ENCODE data around the gene HHLA2. TPM values are rescaled to one million over a fixed set of nuclear protein-coding genes. Genes with fewer than 3 reads are reported as not detected.

HHLA2 gene
- total and polyA plus RNA-seq, 8 donors = 0.47 to 3.0 (median 2.4) TPM

GRCh38 chr3:108301695-108302404, 5.5 kb downstream of the HHLA2 start:
- no peak for DNase-seq
- no peak for ATAC-seq
- Histone ChIP-seq H3K4me1 (no peaks in the 10 kb centered on the region), H3K4me3 (no peak overlapping the region), H3K27me3 (no peaks in the 10 kb centered on the region), H3K27ac (no peak overlapping the region), H3K36me3 (no peaks in the 10 kb centered on the region), H3K9me3 (no peaks in the 10 kb centered on the region)
- TF ChIP-seq CTCF (IDR thresholded peaks at IDR 0.05) = no peak
- intact Hi-C loops (cut with DNase I) = no loop called here

GRCh38 chr3:108302570-108302969, 6.2 kb downstream of the HHLA2 start:
- TF ChIP-seq CTCF (IDR thresholded peaks at IDR 0.05) = no peak
- Histone ChIP-seq H3K9me3 (no peaks in the 10 kb centered on the region), H3K27me3 (no peaks in the 10 kb centered on the region), H3K4me1 (no peaks in the 10 kb centered on the region), H3K4me3 (no peak overlapping the region), H3K27ac (no peak overlapping the region), H3K36me3 (no peaks in the 10 kb centered on the region)
- ATAC-seq (no peak), DNase-seq (no peak)
- intact Hi-C loops (cut with DNase I) = no loop called here

- no peak for TF ChIP-seq CTCF (IDR thresholded peaks at IDR 0.05)
- Histone ChIP-seq H3K4me3 (no peak overlapping the region), H3K4me1 (no peaks in the 10 kb centered on the region), H3K27me3 (no peaks in the 10 kb centered on the region), H3K27ac (no peak overlapping the region), H3K36me3 (no peaks in the 10 kb centered on the region), H3K9me3 (no peaks in the 10 kb centered on the region)
- ATAC-seq (peak; percentile 98), DNase-seq (peak in 2 of 4 donors; percentile 64 to 71)
- intact Hi-C loops (cut with DNase I) = no loop called here
Observed at GRCh38 chr3:108305484-108306172, 9.3 kb downstream of the HHLA2 start.

- H3K4me1 ChIP-seq = no peaks in the 10 kb centered on the region
- no peak for TF ChIP-seq CTCF (IDR thresholded peaks at IDR 0.05)
- H3K27ac ChIP-seq = no peak overlapping the region
- DNase-seq (no peak), ATAC-seq (no peak)
- no peaks in the 10 kb centered on the region for H3K36me3 ChIP-seq
- intact Hi-C loops (cut with DNase I) = no loop called here
- no peak overlapping the region for H3K4me3 ChIP-seq
- H3K9me3 ChIP-seq = no peaks in the 10 kb centered on the region
- H3K27me3 ChIP-seq = no peaks in the 10 kb centered on the region
Observed at GRCh38 chr3:108311797-108312196, 15.4 kb downstream of the HHLA2 start.

DNA sequence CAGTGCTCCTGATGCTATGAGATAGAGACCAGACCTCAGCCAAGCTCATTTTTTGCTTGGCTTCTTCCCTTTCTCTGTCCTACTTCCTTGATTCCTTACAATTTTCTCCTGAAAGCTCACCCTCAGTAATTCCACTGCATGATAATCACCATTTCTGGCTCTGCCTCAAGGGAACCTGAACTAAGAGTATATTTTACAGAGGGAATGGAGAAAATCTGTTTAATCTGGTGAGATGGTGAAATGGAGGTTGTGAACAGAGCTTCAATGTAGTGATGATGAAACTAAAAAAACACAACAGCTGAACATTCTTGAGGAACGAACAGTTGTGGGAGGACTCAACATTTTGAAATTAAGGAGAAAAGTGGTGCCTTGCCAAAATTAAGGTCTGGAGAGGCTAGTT, 16.3 kb downstream of the HHLA2 start:
- Histone ChIP-seq H3K4me3 (no peak overlapping the region), H3K4me1 (no peaks in the 10 kb centered on the region), H3K27me3 (no peaks in the 10 kb centered on the region), H3K27ac (no peak overlapping the region), H3K36me3 (no peaks in the 10 kb centered on the region), H3K9me3 (no peaks in the 10 kb centered on the region)
- no peak for TF ChIP-seq CTCF (IDR thresholded peaks at IDR 0.05)
- ATAC-seq (no peak), DNase-seq (no peak)
- intact Hi-C loops (cut with DNase I) = no loop called here
